Measurements from ENCODE around the gene OSBPL3. TPM values are rescaled to one million over a fixed set of nuclear protein-coding genes. Genes with fewer than 3 reads are reported as not detected.

OSBPL3 gene
- polyA plus RNA-seq, 1 donor (not counting 4 experiments of a cell fraction or from before 2014, with no cell fraction given) = 34.0 TPM

- H3K27me3 ChIP-seq (ENCODE audit: control insufficient read depth, extremely low read depth, insufficient read depth, low read length) = no peaks in the 10 kb centered on the region
- dilution Hi-C loops (cut with MboI; ENCODE audit: extremely low pct_ligation_motif_present, low sequenced_read_pairs) = no loop called here
- peak overlapping the region; percentile 97 for H3K4me2 ChIP-seq (ENCODE audit: control insufficient read depth, extremely low read depth, insufficient read depth, low read depth, low read length)
- peaks cover 33% of the 10 kb centered on the region for H3K4me1 ChIP-seq (ENCODE audit: control insufficient read depth, extremely low read depth, insufficient read depth, low read length)
- DNase-seq (ENCODE audit: low read depth, low spot score) = no peak
- peak overlapping the region; percentile 87 for H3K9ac ChIP-seq (ENCODE audit: control insufficient read depth, extremely low read depth, insufficient read depth, low read length)
- peaks cover under 1% of the 10 kb centered on the region for H3K9me1 ChIP-seq (ENCODE audit: control insufficient read depth, extremely low read depth, insufficient read depth, low read length)
- no peak for FAIRE-seq
- peak overlapping the region; percentile 79 for H3K27ac ChIP-seq (ENCODE audit: control insufficient read depth, insufficient read depth, low read length)
- peak overlapping the region; percentile 95 for H2AFZ ChIP-seq (ENCODE audit: control insufficient read depth, low read length)
- no peaks in the 10 kb centered on the region for H3K36me3 ChIP-seq (ENCODE audit: control insufficient read depth in 2 of 2, extremely low read depth in 1 of 2, insufficient read depth in 2 of 2, low read length in 2 of 2)
- H3K9me3 ChIP-seq (ENCODE audit: control insufficient read depth, low read depth, low read length) = no peaks in the 10 kb centered on the region
- TF ChIP-seq CTCF (optimal IDR thresholded peaks at IDR 0.05 in 1 of 3, IDR thresholded peaks at IDR 0.05 in 1 of 3, conservative IDR thresholded peaks at IDR 0.05 in 1 of 3; ENCODE audit: extremely low read depth in 1 of 3, insufficient read depth in 2 of 3, low read length in 3 of 3) = peak in 1 of 3 experiments; percentile 3
- TF ChIP-seq EZH2 (IDR thresholded peaks at IDR 0.05; ENCODE audit: low read length) = no peak
- peaks cover 36% of the 10 kb centered on the region for H3K79me2 ChIP-seq (ENCODE audit: control insufficient read depth, insufficient read depth, low read length)
- H4K20me1 ChIP-seq (ENCODE audit: control insufficient read depth, extremely low read depth, insufficient read depth, low read length) = no peaks in the 10 kb centered on the region
- H3K4me3 ChIP-seq (ENCODE audit: control insufficient read depth in 2 of 3, extremely low read depth in 1 of 3, insufficient read depth in 2 of 3, low read depth in 1 of 3, low read length in 3 of 3) = peak overlapping the region; percentile 86 to 95 (median 91)
These were observed 1.4 kb upstream of the OSBPL3 start for GRCh38 chr7:24981171-24981951.

- H3K9me3 ChIP-seq (ENCODE audit: control insufficient read depth, low read depth, low read length) = no peaks in the 10 kb centered on the region
- no peak for TF ChIP-seq EZH2 (IDR thresholded peaks at IDR 0.05; ENCODE audit: low read length)
- peak; percentile 31 to 47 (median 43) for TF ChIP-seq CTCF (optimal IDR thresholded peaks at IDR 0.05 in 1 of 3, IDR thresholded peaks at IDR 0.05 in 1 of 3, conservative IDR thresholded peaks at IDR 0.05 in 1 of 3; ENCODE audit: extremely low read depth in 1 of 3, insufficient read depth in 2 of 3, low read length in 3 of 3)
- FAIRE-seq = no peak
- dilution Hi-C loops (cut with MboI; ENCODE audit: extremely low pct_ligation_motif_present, low sequenced_read_pairs) = no loop called here
- H3K36me3 ChIP-seq (ENCODE audit: control insufficient read depth in 2 of 2, extremely low read depth in 1 of 2, insufficient read depth in 2 of 2, low read length in 2 of 2) = no peaks in the 10 kb centered on the region
- H3K27me3 ChIP-seq (ENCODE audit: control insufficient read depth, extremely low read depth, insufficient read depth, low read length) = no peaks in the 10 kb centered on the region
- peaks cover 40% of the 10 kb centered on the region for H3K4me1 ChIP-seq (ENCODE audit: control insufficient read depth, extremely low read depth, insufficient read depth, low read length)
- H3K4me3 ChIP-seq (ENCODE audit: control insufficient read depth in 2 of 3, extremely low read depth in 1 of 3, insufficient read depth in 2 of 3, low read depth in 1 of 3, low read length in 3 of 3) = peak overlapping the region; percentile 86 to 95 (median 91)
- H3K4me2 ChIP-seq (ENCODE audit: control insufficient read depth, extremely low read depth, insufficient read depth, low read depth, low read length) = peak overlapping the region; percentile 97
- H4K20me1 ChIP-seq (ENCODE audit: control insufficient read depth, extremely low read depth, insufficient read depth, low read length) = no peaks in the 10 kb centered on the region
- H3K9ac ChIP-seq (ENCODE audit: control insufficient read depth, extremely low read depth, insufficient read depth, low read length) = peak overlapping the region; percentile 87
- peak overlapping the region; percentile 95 for H2AFZ ChIP-seq (ENCODE audit: control insufficient read depth, low read length)
- DNase-seq (ENCODE audit: low read depth, low spot score) = no peak
- peaks cover 2% of the 10 kb centered on the region for H3K9me1 ChIP-seq (ENCODE audit: control insufficient read depth, extremely low read depth, insufficient read depth, low read length)
- H3K27ac ChIP-seq (ENCODE audit: control insufficient read depth, insufficient read depth, low read length) = peak overlapping the region; percentile 79
- peaks cover 43% of the 10 kb centered on the region for H3K79me2 ChIP-seq (ENCODE audit: control insufficient read depth, insufficient read depth, low read length)
These were observed 674 bp upstream of the OSBPL3 start for GRCh38 chr7:24980534-24981170.
